AG08395 (cell line): Measurements from ENCODE around the gene ATP1A1.

Experiments used
- DNase-seq: peaks from one replicate; pipeline ENCODE4 v3.0.0; 2012; ENCODE audit warnings: mixed read lengths, low spot score

ATP1A1 gene

DNA sequence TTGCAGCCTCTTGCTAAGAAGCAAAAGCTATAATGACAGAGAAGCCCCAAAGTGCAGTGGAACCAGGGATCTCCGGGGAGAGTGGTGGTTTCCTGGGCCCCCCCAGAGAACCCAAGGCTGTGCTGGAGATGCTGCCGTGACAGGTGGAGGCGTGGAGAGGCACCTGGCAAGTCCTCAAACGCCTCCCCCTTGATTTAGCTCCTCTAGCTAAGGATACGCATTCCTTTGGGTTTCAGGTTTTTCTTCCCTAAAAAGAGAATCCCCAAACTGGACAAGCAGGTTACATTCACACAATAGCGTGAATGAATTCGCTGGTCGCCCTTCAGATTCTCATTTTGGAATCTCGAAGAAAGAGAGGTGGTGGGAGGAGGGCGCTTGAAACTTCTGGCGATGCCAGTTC is 853 bp upstream of the ATP1A1 start:
- DNase-seq: no peak

DNA sequence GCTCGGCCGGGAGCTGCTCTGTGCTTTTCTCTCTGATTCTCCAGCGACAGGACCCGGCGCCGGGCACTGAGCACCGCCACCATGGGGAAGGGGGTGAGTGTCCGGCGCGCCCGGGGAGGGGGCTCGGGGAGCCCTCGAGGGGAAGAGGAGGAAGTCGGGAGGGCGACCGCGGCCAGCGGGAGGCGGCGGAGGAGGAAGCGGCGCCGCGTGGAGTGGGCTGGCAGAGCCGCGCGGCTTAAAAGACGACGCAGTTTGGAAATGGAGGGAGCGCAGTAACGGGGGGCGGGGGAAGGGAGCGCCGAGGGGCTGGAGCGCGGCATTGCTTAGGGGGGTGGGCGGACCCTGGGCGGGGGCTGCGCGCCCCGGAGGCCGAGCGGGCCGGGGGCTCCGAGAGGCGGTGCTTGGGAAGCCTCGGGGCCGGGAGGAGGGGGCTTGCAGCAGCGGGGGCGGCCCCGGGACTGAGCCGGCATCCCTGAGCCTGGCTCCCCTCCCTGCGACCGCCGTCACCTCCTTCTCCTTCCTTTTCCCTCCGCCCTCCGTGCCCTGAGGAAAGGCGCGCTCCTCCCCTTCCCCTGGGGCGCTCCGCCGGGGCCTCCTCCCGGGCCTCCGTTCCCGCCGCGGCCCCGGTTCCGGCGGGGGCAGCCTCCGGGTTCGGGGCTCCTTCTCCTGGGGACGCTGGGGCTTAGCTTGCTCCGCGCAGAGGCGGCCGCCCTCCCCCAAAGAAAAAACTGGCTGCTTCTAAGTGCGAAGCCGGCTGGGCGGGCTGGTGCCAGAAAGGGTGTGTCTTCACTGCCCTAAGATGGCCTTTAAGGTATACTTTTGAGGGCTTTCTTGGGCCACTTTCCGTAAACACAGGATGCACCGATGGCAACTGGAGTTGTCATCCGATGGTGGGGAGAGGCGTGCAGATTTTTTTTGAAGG is 648 bp downstream of the ATP1A1 start:
- DNase-seq: peak; percentile 42

DNA sequence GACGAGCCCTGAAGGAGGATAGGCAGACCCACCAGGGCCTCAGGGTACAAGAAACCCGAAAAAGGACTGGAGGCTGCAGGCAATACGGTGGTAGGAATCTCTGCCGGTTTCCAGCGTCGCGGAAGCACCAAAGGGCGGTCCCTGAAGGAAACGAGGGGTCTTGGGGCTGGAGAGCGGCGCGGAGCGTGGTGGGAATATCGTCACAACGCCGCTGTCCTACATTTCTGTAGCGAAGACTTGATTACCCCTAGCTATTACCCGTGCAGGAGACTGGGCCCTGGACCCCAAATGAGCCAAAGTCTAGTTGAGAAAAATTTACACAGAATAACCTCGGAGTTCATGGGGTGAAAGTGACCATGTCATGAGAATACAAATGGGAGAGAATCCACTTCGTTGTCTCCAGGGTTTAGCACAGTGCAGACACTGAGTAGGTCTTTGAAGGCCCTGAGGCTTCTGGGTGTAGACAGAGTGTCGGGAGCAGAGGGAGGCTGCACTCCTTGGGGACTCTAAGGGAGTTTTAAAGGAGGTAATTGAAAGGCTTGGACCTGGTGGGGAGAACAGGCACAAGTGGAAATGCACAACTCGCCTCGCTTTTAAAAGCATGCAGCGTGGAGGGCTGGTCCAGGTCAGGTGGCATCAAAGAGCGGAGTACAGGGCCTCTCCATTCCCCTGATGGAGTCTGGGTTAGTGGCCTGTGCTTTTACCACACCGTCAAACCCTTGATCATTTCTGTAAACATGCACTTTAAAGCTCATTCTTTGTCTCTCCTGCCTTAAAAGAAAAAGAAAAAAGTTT is 1.5 kb downstream of the ATP1A1 start:
- DNase-seq: no peak

DNA sequence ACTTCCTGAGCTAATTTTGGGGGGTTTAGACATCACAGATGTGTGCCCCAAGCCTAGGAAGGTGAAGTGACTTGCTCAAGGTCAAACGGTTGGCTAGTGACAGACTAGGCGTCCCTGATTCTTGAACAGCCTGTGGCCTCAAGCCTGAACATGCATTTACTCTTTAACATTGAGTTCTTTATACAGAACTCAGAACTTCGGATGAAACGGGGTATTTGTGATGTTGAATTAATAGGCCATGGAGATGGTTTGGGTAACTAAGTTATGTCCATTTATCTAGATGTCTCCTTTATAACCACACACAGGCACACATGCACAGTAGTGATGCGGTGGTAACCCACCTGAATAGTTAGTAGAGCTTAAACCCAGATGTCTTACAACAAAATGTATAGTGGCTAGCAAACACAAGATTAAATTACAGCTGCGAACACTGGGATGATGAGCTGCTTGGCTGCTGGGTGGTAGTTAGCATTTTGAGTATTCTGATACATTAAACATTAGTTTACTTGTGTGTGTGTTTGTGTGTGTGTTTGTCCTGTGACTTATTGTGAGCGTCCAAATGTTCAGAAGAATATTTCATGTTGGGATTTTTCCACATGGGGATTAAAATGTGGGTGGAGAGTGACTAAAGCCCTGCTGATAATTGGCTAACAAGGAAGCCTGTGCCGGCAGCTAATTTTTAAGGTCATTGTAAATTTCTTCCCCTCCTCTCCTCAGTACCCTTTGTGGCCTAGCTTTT is 2.3 kb downstream of the ATP1A1 start:
- no peak for DNase-seq

DNA sequence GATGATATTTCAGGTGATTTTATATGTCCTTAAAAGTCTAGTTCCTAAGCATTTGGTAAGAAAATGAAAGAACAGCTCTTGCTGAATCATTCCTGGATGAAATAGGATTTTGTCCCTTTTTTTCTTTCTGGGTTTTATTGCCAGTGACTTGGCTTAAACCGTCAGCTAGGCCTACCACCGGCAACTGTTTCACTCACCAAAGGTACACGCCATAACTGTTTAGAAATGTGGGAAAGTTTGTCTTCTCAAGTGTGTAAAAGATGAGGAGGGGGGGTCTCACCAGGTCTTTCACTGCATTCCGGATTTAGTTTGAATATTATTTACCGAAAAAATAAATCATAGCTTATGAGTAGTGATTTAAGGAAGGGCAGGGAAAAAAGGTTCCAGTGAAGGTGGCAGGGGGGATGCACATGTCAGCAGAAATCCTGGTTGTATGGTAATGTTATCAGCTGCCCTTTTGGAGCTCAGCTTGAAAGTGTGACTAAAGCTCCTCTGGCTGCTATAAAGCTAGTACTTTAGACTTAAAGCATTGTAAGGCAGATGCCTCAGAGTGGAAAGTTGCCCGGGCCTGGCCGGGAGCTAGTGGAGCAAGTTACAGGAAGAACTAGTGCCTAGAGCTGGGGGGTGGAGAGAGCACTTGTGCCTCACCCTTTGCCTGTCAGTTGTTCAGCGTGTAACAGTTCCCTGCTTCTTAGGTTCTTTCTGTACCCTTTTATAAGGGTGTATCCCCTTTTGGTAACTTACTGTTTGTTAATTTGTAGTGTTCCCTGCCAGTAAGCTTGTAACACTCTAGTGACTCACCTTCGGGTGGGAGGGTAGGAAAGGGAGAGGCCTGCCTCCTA is 3.1 kb downstream of the ATP1A1 start:
- DNase-seq: peak; percentile 40

DNA sequence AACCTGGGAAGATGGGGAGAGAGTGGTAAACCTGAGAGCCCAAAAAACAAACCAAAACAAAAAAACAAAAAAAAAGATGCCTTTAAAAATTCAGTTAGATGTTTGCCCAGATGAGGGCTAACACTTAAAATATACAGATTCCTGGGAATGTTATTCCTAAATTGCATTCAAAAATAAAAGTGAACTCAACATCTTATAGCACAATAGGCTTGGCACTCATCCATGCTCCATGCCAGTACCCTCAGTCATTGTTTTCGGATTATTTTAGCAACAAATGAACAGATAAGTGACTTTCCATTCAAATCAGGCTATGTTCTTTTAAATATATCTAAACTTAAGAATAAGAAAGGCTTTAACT is 3.7 kb downstream of the ATP1A1 start:
- no peak for DNase-seq

DNA sequence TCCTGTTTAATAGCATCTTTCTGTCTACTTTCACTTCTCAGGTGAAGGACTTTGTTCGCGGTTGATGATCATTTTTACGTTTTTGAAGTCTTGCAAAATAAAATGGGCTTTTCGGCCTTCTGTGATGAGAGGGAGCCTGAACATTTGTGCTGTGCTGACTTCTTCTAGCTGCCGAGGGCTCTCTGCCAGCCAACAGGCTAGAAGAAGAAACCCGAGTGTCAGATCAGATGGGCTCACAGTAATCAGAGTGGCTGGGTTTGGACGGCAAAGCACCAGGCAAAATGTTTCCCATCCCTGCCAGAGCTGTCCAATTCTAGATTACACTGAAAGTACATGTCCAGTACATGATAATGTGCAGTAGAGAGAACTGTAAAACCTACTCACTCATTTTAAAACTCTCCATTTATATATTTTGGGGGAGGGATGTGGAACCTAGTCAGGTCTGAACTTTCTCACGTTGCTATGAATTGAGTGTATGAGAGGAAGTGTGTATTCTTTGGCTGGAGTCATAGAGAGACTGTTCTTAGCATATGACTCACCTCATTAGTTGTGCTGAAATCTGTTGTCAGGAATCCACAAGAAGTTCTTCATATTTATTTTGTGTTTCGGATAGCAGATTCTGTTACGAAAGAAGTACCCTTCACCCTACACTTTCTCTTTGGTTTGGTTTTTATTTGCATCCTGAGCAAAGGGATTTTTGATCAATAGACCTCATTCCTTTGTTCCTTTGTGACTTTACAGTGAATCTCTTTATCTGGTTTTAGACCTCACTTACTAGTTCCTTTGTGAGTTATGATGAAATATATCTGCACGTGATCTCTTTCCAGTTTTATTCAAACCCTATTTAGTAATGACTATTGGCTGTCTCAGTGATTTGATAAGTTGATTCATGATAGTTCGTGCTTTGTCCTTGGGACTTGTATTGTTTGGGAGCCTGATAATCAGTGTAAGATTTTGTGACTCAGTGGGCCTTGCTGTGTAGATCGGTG is 4.8 kb downstream of the ATP1A1 start:
- peak; percentile 80 for DNase-seq

DNA sequence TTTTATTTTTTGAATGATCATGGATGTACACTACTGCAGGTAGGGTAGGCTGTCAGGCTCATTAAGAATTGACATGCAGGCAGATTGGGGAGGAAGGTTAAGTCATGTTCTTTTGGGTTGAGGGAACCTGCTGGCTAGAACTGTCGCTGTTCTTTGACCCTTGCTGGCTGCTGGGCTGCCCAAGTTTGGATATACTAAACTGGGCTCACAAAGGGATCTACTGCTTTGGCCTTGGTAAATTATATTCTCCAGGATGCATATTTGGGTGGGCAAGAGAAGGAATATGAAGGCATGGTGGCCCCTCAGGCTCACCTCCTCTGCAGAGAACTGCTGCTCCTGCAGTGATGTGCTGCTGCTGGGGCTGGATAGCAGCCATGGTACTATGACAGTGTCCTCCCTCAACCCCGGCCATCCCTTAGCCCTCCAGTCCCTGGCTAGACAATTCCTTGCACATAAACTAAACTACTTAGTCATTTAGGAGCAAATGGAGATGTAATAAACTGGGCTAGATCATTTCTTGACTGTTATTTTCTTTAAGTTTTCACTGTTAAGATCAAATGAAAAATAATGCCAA is 6.1 kb downstream of the ATP1A1 start:
- DNase-seq: peak; percentile 28

DNA sequence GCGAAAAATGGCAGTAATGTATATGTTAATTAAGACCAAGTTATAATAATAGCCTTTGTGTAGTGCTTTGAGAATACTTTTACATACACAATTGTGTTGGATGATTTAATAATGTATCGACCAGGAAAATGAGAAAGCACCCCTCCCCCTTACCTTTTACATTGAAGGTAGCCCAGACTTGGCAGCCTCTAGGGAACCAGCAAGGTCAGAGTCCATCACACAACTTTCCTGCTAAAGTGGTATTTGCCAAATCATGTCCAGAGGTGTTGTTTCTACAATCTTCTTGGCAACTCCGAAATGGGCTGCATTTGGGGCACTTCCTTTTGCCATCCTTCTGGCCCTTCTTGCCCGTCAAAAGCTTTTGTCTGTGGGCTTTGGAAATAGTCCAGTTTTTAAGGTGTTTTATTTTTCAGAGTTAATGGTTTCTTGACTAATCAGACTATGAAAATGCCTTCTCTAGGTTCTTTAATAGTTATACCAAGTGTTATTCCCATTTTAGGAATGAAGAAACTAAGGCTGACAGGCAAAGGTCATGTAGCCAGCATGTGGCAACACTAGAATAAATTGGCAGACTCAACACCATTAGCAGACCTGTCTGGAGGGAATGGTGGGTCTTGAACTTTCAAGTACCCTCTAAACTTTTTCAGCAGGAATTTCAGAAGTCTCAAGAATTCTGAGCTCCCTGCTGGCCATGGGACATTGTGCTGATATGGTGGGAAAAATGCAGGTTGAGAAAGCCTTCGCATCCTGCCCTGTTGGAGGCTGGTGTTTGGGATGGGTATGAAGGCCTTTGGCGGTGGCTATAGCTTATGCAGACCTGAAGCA is 6.8 kb downstream of the ATP1A1 start:
- DNase-seq: no peak

DNA sequence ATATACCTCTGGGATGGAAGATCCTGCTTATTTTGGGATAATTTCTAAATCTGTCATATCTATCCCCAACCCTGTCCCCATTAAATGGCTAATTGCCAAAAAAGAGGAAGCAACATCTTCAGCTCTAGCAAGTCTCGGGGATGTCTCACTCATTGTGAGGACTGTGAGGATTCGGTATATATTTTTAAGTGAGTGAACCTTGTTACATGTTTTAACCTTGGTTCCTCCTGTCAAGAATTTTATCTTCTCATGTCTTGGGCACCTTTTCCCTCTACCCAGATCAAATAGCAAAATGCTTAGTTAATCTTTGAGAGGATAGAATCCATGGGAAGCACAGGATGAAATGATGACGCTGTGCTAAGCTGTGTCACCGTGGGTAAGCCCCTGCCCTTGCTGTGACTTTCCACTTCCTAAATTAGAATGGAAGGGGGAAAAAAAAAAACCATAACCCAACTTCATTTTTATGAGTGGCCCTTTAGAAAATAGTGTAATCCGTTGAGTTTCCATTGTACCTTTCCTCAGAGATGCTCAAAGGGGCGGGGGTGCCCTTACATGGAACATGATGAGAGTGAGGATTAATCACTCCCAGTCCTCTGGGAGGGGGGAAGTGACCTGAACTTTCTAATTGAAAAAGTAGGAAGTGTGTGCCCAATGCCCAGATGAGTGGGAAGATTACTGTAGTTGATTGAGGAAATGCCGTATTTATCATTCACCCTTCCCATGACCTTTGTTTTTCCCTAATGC is 7.6 kb downstream of the ATP1A1 start:
- no peak for DNase-seq

DNA sequence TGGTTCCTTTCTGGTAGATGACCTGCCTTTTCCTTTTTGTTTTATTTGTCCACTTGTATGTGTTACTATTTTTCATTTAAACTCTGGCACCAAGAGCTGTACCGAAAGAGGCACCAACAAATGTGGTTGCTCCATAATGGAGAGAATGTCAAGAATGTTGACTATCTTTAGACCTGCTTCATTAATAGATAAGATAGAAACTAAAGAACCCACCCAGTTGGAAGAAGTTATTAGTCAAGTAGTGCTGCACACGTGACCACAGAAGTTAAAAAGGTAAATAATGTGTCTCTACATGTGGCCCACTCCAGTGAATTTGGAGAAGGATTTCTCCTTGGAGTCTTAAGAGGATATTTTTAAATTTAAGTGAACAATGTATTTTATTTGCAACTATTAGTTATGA is 9.3 kb downstream of the ATP1A1 start:
- no peak for DNase-seq

DNA sequence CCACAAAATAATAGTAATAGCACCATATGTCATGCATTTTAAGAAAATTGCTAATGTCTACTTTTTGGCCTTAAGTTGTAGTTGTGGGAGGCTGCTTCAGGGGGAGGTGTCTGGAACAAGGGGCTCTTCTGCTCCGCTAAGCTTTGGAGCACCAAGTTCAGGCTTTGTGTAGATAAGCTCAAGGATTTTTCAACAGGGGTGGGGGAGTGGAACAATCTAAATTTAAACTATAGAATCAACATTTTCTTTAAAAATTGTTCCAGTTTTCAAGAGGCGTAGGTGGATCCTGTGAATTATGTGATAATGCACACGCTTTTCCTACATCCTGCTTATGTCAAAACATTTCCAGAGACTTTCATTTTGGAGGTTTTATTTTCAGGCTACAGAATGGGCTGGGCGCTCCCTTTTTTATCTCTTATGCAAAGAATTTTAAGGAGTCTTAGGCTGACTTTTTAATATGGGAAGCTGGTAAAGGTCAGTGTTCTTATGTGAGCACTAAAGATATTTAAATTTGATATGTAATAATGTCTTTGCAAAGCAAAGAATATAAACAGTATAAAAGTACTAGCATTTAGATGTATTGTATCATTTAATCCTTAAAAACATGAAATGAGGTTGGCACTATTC is 9.9 kb downstream of the ATP1A1 start:
- no peak for DNase-seq

DNA sequence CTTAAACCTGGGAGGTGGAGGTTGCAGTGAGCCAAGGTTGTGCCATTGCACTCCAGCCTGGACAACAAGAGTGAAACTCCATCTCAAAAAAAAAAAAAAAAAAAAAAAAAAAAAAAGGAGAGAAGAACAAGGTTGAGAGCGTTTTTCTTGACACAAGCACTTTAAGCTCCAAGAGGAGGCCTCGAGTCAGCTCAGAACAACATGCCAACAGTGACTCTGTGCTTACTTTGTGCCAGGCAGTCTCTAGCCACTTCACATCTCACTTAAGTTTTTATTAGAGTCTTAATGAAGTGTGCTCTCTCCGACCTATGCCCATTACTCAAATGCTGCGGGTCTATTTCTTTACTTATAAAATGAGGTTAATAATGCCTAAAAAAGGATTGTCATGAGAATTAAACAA is 13.0 kb downstream of the ATP1A1 start:
- DNase-seq: no peak

DNA sequence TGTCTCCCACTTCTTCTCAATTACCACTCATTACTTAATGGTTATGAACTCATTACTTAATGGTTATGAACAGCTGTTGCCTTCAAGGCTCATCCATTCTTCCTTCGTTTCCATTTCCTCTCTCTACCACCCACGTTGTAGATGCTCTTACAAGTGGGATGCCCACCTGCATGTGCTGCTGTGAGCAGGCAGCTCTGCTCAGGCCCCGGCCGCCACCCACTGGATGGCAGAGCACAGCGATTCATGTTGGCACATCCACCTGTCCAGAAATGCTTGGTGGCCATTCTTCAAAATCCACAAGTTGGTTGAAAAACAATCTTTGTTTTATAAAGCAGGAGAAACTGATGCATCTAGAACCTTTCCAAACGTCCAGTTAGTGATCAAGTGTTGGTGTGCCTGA is 14.5 kb downstream of the ATP1A1 start:
- DNase-seq: no peak

DNA sequence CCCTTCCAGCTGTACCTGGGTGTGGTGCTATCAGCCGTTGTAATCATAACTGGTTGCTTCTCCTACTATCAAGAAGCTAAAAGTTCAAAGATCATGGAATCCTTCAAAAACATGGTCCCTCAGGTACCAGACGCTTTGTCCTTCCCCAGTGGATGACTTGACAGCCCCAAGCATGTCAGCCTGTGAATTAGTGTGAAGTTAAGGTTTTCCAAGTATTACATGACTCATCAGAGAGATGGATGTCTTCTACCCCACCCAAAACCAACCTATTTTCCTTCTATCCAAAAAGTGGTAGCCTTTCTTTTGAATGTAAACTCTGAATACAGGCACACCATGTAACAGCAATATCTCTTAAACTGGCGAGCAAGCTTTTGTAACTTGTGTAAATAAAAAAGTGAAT is 15.1 kb downstream of the ATP1A1 start:
- DNase-seq: no peak

DNA sequence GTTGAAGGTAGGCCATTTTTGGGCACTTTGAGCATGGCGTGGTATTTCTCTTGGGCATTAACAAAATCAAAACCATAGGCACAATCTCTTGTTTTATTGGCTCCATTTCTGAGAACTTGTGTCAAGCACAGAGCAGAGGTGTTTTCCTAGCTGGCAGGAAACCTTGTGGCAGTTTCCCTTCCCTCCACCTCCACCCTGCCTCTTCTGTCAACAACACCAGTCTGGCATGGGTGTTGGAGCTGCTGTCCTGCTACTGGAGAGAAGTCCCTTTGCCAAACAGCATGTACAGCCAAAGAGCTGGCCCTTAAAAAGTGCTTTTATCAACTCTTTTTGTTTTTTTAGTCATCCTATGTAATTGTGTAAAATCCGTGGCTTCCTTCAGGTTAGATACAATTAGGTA is 16.0 kb downstream of the ATP1A1 start:
- DNase-seq: no peak

DNA sequence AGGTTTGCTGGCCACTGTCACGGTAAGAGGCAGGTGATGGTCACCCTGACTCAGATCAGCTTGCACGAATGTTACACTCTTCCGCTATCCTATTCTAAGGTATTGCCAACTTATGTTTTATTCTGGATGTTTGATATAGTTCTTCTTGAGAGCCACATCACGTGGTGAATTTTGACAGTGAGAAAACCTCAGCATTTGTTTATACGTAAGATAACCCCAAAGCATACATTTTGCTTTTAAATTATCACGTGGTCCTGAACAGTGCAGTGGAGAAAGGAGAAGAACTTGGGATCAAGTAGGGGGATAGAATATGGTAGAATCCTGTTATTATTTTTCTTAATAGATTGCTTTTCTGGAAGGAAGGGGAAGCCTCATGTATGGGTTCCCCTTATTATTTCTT is 16.6 kb downstream of the ATP1A1 start:
- no peak for DNase-seq

DNA sequence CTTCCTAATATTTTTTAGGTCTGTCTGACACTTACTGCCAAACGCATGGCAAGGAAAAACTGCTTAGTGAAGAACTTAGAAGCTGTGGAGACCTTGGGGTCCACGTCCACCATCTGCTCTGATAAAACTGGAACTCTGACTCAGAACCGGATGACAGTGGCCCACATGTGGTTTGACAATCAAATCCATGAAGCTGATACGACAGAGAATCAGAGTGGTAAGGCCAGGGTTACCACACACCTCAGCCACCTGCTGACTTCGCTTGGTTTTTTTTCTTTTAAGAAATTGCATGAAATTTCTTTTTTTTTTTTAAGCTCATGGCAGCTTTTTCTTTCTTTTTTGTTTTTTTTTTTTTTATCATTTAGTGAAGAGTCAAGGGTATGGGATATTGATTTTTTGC is 17.2 kb downstream of the ATP1A1 start:
- no peak for DNase-seq
